ENCODE data around the gene UVRAG.
A peak's percentile ranks its signal among the peaks of the same experiment; 100 is the strongest.
"Not testable (repeated sequence)": the region's sequence is repeated elsewhere in the genome, so short reads cannot be mapped to it uniquely, and the experiment has no call there.

UVRAG gene

GRCh38 chr11:75959540-75959939, 144.5 kb downstream of the UVRAG start:
- DNase-seq (ENCODE audit: low read depth): no peak
- TF ChIP-seq, protein P1, sequence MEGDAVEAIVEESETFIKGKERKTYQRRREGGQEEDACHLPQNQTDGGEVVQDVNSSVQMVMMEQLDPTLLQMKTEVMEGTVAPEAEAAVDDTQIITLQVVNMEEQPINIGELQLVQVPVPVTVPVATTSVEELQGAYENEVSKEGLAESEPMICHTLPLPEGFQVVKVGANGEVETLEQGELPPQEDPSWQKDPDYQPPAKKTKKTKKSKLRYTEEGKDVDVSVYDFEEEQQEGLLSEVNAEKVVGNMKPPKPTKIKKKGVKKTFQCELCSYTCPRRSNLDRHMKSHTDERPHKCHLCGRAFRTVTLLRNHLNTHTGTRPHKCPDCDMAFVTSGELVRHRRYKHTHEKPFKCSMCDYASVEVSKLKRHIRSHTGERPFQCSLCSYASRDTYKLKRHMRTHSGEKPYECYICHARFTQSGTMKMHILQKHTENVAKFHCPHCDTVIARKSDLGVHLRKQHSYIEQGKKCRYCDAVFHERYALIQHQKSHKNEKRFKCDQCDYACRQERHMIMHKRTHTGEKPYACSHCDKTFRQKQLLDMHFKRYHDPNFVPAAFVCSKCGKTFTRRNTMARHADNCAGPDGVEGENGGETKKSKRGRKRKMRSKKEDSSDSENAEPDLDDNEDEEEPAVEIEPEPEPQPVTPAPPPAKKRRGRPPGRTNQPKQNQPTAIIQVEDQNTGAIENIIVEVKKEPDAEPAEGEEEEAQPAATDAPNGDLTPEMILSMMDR (IDR thresholded peaks at IDR 0.05; ENCODE audit: control insufficient read depth, extremely low read depth, insufficient read depth): no peak
- H3K4me3 ChIP-seq (ENCODE audit: low read depth, low read length): no peak overlapping the region

DNA sequence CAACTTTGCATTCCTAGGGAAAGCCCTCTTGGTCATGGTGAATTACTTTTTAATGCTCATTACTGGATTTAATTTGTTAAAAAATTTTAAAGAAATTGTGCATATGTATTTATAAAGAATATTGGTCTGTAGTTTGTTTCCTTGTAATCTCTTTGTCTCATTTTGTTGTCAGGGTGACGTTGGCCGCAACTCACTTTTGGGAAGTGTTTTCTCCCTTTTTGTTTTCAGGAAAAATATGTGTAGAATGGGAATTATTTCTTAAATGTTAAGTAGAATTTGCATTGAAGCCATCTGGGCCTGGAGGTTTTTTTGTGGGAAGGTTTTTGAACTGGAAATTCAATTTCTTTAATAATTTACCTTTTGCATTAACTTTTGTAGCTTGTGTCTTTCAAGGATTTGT, 149.1 kb downstream of the UVRAG start:
- H3K4me3 ChIP-seq (ENCODE audit: low read depth, low read length): no peak overlapping the region
- no peak for DNase-seq (ENCODE audit: low read depth)
- TF ChIP-seq, protein P1 (IDR thresholded peaks at IDR 0.05; ENCODE audit: control insufficient read depth, extremely low read depth, insufficient read depth): no peak

GRCh38 chr11:75966537-75967287, 151.7 kb downstream of the UVRAG start:
- no peak overlapping the region for H3K4me3 ChIP-seq (ENCODE audit: low read depth, low read length)
- TF ChIP-seq, protein P1 (IDR thresholded peaks at IDR 0.05; ENCODE audit: control insufficient read depth, extremely low read depth, insufficient read depth): no peak
- no peak for DNase-seq (ENCODE audit: low read depth)

- no peak for DNase-seq (ENCODE audit: low read depth)
- H3K4me3 ChIP-seq (ENCODE audit: low read depth, low read length): no peak overlapping the region
- TF ChIP-seq, protein P1 (IDR thresholded peaks at IDR 0.05; ENCODE audit: control insufficient read depth, extremely low read depth, insufficient read depth): no peak
These were observed 153.1 kb downstream of the UVRAG start for GRCh38 chr11:75968021-75968625.

GRCh38 chr11:75969626-75970308, 154.8 kb downstream of the UVRAG start:
- TF ChIP-seq, protein P1 (IDR thresholded peaks at IDR 0.05; ENCODE audit: control insufficient read depth, extremely low read depth, insufficient read depth): no peak
- DNase-seq (ENCODE audit: low read depth): peak; percentile 69
- no peak overlapping the region for H3K4me3 ChIP-seq (ENCODE audit: low read depth, low read length)

- H3K4me3 ChIP-seq (ENCODE audit: low read depth, low read length); DNase-seq (ENCODE audit: low read depth): not testable (repeated sequence)
These were observed 158.7 kb downstream of the UVRAG start for GRCh38 chr11:75973710-75974109.

DNA sequence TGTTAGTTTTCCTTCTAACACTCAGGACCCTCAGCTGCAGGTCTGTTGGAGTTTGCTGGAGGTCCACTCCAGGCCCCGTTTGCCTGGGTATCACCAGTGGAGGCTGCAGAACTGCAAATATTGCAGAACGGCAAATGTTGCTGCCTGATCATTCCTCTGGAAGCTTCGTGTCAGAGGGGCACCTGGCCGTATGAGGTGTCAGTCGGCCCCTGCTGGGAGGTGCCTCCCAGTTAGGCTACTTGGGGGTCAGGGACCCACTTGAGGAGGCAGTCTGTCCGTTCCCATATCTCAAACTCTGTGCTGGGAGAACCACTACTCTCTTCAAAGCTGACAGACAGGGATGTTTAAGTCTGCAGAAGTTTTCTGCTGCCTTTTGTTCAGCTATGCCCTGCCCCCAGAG, 164.1 kb downstream of the UVRAG start:
- DNase-seq (ENCODE audit: low read depth); H3K4me3 ChIP-seq (ENCODE audit: low read depth, low read length): not testable (repeated sequence)

DNA sequence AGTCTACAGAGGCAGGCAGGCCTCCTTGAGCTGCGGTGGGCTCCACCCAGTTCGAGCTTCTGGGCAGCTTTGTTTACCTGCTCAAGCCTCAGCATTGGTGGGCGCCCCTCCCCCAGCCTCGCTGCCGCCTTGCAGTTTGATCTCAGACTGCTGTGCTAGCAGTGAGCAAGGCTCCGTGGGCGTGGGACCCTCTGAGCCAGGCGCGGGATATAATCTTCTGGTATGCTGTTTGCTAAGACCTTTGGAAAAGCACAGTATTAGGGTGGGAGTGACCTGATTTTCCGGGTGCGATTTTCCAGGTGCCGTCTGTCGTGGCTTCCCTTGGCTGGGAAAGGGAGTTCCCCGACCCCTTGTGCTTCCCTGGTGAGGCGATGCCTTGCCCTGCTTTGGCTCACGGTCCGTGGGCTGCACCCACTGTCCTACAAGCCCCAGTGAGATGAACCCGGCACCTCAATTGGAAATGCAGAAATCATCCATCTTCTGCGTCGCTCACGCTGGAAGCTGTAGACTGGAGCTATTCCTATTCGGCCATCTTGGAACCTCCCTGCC, 164.5 kb downstream of the UVRAG start:
- not testable (repeated sequence) for H3K4me3 ChIP-seq (ENCODE audit: low read depth, low read length); DNase-seq (ENCODE audit: low read depth)

All from LNCaP clone FGC (cell line).